Measurements from ENCODE around the gene CDK5. TPM values are rescaled to one million over a fixed set of nuclear protein-coding genes. Genes with fewer than 3 reads are reported as not detected.

Gene CDK5
- total RNA-seq, 1 donor from 2014 or later, result 13.7 TPM

- peaks cover 41% of the 10 kb centered on the region for H3K4me1 ChIP-seq
- intact Hi-C loops (cut with DNase I), result no loop called here
- no peak for DNase-seq
Measured at GRCh38 chr7:151056666-151057505, 811 bp downstream of the CDK5 start.

GRCh38 chr7:151056283-151056665 is 1.4 kb downstream of the CDK5 start:
- TF ChIP-seq, protein P1, sequence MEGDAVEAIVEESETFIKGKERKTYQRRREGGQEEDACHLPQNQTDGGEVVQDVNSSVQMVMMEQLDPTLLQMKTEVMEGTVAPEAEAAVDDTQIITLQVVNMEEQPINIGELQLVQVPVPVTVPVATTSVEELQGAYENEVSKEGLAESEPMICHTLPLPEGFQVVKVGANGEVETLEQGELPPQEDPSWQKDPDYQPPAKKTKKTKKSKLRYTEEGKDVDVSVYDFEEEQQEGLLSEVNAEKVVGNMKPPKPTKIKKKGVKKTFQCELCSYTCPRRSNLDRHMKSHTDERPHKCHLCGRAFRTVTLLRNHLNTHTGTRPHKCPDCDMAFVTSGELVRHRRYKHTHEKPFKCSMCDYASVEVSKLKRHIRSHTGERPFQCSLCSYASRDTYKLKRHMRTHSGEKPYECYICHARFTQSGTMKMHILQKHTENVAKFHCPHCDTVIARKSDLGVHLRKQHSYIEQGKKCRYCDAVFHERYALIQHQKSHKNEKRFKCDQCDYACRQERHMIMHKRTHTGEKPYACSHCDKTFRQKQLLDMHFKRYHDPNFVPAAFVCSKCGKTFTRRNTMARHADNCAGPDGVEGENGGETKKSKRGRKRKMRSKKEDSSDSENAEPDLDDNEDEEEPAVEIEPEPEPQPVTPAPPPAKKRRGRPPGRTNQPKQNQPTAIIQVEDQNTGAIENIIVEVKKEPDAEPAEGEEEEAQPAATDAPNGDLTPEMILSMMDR (IDR thresholded peaks at IDR 0.05), result no peak
- intact Hi-C loops (cut with DNase I), result no loop called here
- Histone ChIP-seq H3K27me3 (ENCODE audit: low read depth) (peaks cover 5% of the 10 kb centered on the region), H3K4me1 (peaks cover 36% of the 10 kb centered on the region), H3K27ac (no peak overlapping the region), H3K9me3 (no peaks in the 10 kb centered on the region), H3K36me3 (no peaks in the 10 kb centered on the region), H3K4me3 (no peak overlapping the region)
- ATAC-seq (no peak), DNase-seq (no peak)

More at GRCh38 chr7:151056666-151057505, 811 bp downstream of the CDK5 start:
- ATAC-seq, result no peak
- Histone ChIP-seq H3K36me3 (peaks cover 2% of the 10 kb centered on the region), H3K27me3 (ENCODE audit: low read depth) (peaks cover 2% of the 10 kb centered on the region), H3K27ac (no peak overlapping the region), H3K4me3 (peak overlapping the region; percentile 72), H3K9me3 (no peaks in the 10 kb centered on the region)
- TF ChIP-seq, protein P1 (IDR thresholded peaks at IDR 0.05), result no peak

DNA sequence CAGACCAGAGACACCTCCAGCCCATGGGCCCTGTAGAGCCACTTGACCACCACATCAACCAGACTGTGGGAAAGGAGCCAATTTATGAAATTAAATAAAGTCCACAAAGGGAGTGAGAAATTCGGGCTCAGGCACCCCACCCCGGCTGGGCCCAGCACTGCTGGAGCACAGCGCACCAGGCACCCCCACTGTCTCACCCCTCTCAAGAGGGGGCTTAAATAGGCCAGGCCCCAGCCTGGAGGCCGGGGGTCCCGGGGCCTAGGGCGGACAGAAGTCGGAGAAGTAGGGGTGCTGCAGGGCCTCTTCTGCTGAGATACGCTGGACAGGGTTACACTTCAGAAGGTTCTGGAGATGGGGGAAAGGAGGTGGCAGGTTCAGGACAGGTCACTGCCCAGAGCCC is 3.9 kb downstream of the CDK5 start:
- no peak for ATAC-seq
- no peak for DNase-seq
- H3K4me3 ChIP-seq, result no peak overlapping the region
- H3K36me3 ChIP-seq, result no peaks in the 10 kb centered on the region
- no peak overlapping the region for H3K27ac ChIP-seq
- H3K9me3 ChIP-seq, result no peaks in the 10 kb centered on the region
- TF ChIP-seq, protein P1 (IDR thresholded peaks at IDR 0.05), result no peak
- intact Hi-C loops (cut with DNase I), result no loop called here
- peaks cover 26% of the 10 kb centered on the region for H3K4me1 ChIP-seq
- H3K27me3 ChIP-seq (ENCODE audit: low read depth), result peaks cover 14% of the 10 kb centered on the region

GRCh38 chr7:151053096-151053495 is 4.6 kb downstream of the CDK5 start:
- no peak overlapping the region for H3K4me3 ChIP-seq
- TF ChIP-seq, protein P1 (IDR thresholded peaks at IDR 0.05), result no peak
- H3K4me1 ChIP-seq, result peaks cover 22% of the 10 kb centered on the region
- no peak overlapping the region for H3K27ac ChIP-seq
- intact Hi-C loops (cut with DNase I), result no loop called here
- no peak for DNase-seq
- peaks cover 14% of the 10 kb centered on the region for H3K27me3 ChIP-seq (ENCODE audit: low read depth)
- H3K36me3 ChIP-seq, result no peaks in the 10 kb centered on the region
- no peak for ATAC-seq
- H3K9me3 ChIP-seq, result no peaks in the 10 kb centered on the region

- no peak overlapping the region for H3K4me3 ChIP-seq
Measured at GRCh38 chr7:151051108-151051507, 6.6 kb downstream of the CDK5 start.

More at GRCh38 chr7:151051108-151051507, 6.6 kb downstream of the CDK5 start:
- TF ChIP-seq, protein P1 (IDR thresholded peaks at IDR 0.05), result no peak
- Histone ChIP-seq H3K4me1 (peaks cover 13% of the 10 kb centered on the region), H3K9me3 (no peaks in the 10 kb centered on the region), H3K36me3 (no peaks in the 10 kb centered on the region), H3K27me3 (ENCODE audit: low read depth) (peaks cover 14% of the 10 kb centered on the region), H3K27ac (no peak overlapping the region)
- DNase-seq, result peak; percentile 72
- peak; percentile 65 to 69 for ATAC-seq
- intact Hi-C loops (cut with DNase I), result no loop called here

Measured in lower lobe of right lung (tissue), 2 donors.